Measurements from ENCODE around the gene SRGAP1.
"Not testable (repeated sequence)": the region's sequence is repeated elsewhere in the genome, so short reads cannot be mapped to it uniquely, and the experiment has no call there.

Gene SRGAP1

GRCh38 chr12:63874897-63875480 lies 30.5 kb downstream of the SRGAP1 start:
- no peak for DNase-seq

GRCh38 chr12:63875703-63876102 lies 31.2 kb downstream of the SRGAP1 start:
- DNase-seq, result no peak

DNA sequence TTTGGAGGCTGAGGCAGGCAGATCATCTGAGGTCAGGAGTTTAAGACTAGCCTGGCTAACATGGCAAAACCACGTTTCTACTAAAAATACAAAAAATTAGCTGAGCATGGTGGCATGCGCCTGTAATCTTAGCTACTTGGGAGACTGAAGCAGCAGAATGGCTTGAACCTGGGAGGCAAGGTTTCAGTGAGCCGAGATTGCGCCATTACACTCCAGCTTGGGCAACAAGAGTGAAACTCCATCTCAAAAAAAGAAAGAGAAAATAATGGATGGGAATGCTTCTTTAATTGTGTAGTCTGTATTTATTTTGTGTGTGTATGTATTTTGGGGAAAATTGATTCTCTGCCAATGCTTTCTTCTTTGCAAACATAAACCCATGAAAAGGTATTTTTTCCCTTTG lies 32.5 kb downstream of the SRGAP1 start:
- no peak for DNase-seq

- no peak for DNase-seq
These were observed 33.2 kb downstream of the SRGAP1 start for GRCh38 chr12:63877693-63878092.

- DNase-seq, result not testable (repeated sequence)
These were observed 35.7 kb downstream of the SRGAP1 start for GRCh38 chr12:63880235-63880634.

DNA sequence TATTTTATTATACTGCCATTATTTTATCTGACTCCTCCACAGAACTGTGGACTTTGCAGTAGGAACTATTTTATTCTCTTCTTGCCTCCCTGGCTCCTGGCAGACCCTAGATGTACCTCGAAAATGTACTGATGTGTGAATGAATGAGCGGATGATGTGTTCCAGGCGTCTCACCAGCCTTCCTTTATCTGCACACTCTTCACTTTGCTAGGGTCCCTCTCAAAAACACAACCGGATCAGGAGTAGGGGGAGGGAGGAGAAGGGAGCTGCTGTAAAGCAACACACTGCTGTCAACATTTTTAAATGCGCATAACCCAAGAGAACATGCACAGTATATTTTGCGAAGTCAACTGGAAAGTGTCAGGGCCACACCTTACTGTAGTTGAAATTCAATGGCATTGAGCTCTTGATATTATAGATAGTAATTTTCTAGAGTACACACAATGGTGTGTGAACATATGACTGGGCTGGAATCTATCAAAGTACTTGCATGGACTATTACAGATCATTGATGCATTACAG lies 36.3 kb downstream of the SRGAP1 start:
- no peak for DNase-seq

- DNase-seq, result peak; percentile 51
These were observed 38.3 kb downstream of the SRGAP1 start for GRCh38 chr12:63882844-63883243.

GRCh38 chr12:63885401-63885800 lies 40.9 kb downstream of the SRGAP1 start:
- no peak for DNase-seq

DNA sequence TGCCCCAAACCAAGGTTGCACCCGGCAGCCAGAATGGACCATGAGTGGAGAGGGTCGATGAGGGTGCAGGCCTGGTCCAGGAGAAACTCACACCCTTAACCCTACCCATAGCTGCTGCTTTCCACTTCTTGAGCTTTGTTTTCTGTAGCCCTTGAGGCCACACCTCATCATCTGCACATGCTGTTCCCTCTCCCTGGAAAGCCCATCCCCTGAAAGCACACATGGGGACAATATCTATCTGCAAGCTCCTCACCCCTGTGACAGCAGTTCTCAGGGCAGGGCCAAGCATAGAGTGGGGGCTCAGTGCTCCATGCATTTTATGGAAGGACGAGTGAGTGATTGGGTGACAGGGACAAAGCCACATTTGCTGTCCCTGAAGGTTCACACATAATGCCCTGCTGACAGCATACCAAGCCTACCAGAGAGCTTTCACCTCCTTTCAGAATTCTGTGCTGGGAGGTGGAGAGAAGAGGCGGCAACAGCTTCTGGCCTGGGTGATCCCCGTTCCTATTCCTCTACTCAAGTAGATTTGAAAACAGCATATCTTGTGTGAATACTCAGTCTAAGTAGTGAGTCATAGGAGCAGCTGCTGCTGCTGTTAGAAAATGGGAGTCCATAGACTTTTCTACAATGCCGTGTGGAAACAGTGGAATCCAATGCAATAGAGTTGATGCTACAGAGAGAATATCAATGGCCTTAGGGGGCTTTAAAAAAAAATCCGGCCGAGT lies 44.6 kb downstream of the SRGAP1 start:
- DNase-seq, result no peak

DNA sequence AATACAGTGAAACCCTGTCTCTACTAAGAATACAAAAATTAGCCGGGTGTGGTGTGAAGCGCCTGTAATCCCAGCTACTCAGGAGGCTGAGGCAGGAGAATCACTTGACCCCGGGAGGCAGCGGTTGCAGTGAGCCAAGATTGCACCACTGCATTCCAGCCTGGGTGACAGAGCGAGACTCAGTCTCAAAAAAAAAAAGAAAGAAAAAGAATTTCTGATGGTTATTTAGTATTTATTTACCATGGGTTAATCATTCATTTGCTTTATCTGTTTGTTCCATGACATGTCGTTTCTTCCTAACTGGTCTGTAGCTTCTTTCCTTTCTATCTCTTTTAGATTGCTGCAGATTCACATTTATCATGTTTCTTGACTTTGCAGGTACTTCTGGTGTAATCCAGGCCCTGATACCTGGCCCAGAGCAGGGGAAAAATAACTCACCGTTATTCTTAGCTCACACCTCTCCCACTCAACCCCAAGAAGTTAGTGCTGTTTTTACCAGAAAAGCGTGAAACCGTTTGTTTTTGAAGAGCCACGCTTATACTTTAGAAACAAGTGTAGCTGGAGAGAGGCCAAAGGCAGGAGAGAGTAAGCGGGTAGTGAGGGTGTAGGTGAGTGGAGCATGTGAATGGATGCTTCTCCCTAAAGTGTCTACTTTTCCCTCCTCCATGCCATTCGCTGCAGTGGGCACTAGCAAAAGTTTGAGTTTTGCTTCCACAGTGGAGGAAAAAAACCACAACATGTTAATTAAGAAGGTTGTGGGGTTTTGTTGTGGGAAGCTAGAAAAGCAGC lies 45.4 kb downstream of the SRGAP1 start:
- DNase-seq, result no peak

- no peak for DNase-seq
These were observed 48.7 kb downstream of the SRGAP1 start for GRCh38 chr12:63893170-63893569.

- no peak for DNase-seq
These were observed 49.6 kb downstream of the SRGAP1 start for GRCh38 chr12:63894132-63894531.

DNA sequence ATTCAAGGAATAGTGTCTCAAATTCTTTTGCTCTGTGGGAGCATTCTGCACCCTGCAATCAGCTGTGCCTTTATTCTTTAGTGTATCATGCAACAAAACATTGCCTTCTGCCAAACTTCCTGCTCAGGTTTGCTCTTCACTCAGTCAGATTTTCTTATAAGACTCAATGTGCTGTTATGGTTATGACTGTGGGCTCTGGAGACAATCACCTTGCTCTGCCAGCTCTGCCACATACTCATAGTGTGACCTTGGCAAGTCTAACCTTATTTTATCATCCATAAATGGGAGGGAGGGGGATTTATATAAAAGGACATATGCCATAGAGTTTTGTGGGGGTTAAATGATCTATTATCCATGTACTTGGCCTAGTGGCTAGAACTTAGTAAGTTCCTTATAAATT lies 51.3 kb downstream of the SRGAP1 start:
- no peak for DNase-seq

DNA sequence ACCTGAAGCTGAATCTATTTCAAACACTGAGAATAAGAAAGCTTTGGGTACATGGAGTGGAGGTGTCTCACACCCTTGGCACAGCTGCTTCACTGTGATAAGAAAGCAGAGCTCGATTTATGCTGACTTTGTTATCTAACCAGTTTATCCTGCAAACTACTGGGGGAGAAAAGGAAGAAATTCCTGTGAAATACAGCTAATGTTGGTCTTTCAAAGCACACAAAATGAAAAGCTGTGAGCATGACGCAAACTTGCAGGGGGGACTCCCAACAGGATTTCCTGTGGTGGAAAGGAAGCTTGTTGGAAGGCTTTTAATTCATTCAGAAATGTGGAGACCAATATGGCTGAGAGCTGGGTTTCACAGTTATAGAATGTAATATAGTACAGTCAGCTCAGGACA lies 53.4 kb downstream of the SRGAP1 start:
- no peak for DNase-seq

- no peak for DNase-seq
These were observed 54.4 kb downstream of the SRGAP1 start for GRCh38 chr12:63898764-63899337.

DNA sequence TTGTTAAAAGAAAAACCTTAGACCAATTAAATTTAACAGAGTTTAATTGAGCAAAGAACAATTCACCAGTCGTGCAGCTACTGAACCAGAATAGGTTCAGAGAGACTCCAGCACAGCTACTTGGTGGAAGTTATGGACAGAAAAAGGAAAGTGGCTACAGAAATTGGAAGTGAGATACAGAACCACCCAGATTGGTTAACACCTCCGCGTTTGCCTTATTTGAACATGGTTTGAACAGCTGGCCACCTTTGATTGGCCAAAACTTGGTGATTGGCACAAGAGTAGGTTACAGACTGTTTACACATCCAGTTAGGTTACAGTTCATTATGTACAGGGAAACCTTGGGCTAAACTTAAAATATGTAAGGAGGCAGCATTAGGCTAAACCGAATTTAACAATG lies 54.9 kb downstream of the SRGAP1 start:
- no peak for DNase-seq

DNA sequence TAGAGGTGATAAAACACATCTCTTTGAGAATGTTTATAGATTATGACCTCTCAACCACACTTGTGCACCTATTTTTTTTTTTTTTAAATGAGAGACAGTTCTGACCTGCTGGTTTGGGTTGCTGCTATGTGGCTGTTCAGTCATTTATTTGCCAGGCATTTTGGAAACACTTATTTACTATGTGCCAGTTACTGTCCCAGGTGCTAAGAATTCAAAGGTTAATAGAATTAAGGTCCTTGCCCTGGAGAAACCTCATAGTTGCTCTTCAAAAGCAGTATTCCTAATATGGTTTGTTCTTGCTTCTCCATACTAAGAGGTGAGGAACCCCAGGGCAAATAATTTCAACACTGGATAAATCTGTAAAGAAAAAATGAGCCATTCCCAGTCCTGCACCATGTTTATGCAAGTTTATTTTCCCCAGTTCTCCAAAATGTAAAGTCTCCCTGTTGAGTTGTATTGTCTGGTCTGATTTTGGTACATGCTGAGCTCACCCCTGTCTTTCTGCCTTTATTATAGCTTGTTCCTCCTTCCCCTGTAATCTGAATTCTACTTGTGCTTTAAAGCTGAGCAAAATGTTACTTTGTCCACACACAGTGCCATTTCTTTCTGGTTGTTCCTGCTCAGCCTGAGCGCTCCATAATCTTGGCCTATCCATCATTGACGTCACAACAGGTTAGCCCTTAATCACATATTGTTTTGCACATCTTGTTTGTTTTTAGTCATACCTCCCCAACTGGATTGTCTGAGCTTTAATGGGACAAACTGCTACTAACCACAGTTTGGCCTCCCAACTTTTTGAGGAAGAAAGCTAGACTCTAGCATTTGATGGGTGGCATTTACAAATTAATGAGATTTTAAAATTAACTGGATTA lies 56.7 kb downstream of the SRGAP1 start:
- DNase-seq, result no peak

DNA sequence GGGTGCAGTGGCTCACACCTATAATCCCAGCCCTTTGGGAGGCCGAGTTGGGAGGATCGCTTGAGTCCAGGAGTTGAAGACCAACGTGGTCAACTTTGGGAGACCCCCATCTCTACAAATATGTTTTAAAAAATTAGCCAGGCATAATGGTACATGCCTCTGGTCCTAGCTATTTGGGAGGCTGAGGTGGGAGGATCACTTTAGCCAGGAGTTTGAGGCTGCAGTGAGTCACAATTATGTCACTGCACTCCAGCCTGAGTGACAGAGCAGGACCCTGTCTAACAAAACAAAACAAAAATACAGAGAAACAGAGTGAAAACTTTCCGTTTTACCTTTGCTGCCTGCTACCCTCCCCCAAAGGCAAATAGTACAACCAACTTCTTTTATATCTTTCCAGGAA lies 60.2 kb downstream of the SRGAP1 start:
- DNase-seq, result no peak

GRCh38 chr12:63905544-63905943 lies 61.0 kb downstream of the SRGAP1 start:
- no peak for DNase-seq

DNA sequence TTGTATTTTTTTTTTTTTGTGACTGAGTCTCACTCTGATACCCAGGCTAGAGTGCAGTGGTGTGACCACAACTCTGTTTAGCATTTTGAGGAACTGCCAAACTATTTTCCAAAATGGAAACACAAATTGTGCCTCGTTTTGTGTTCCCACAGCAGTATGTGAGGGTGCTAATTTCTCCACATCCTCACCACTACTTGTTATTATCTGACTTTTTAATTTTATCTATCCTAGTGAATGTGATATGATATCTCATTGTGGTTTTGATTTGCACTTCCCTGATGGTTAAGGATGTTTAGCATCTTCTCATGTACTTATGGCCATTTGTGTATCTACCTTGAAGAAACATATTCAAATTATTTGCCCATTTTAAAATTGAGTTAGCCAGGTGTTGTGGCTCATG lies 62.4 kb downstream of the SRGAP1 start:
- no peak for DNase-seq

DNA sequence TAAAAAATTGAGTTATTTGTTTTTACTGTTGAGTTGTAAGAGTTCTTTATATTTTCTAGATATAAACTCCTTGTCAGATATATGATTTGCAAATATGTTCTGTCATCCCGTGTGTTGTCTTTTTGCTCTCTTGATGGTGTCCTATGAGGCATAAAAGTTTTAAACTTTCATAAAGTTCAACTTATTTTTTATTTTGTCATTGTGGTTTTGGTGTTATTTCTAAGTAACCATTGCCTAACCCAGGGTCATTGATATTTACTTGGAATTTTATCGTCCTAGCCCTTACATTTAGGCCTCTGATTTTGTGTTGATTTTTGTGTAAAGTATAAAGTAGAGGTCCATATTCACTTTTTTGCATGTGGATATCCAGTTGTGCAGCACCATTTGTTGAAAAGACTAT lies 63.1 kb downstream of the SRGAP1 start:
- no peak for DNase-seq

- DNase-seq, result no peak
These were observed 65.2 kb downstream of the SRGAP1 start for GRCh38 chr12:63909746-63910145.

DNA sequence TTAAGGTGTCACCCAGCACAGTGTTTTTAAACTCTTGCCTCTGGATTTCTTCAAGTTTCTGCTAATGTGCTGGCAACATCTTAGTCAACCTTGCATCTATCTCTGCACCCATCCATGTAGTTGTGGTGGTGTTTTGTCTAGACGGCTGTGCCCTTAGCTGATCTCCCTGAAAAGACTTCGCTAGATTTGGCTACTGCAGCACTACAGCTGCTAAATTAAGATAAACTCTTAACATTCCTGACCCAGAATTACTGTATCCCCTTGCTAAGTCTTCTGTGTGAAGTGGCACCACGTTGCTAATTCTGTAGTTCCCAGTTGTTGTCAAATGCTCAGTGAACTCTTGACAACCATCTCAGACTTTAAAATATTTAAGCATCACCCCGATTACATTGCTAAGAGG lies 66.8 kb downstream of the SRGAP1 start:
- DNase-seq, result no peak

Measured in NCI-H1694 (cell line).